DND-41 (cell line): ENCODE data around the gene FHAD1.

Experiments
- ATAC-seq: fragments of 200-7000 bp; cut with Tn5 transposase; 3 replicates; pipeline ENCODE4 v1.9.1; 2021; ENCODE audit warnings: low read depth; ENCODE audit not compliant: insufficient read depth
- DNase-seq: peaks from one replicate; pipeline ENCODE4 v3.0.0-alpha.2; 2020
- H2AFZ ChIP-seq: 2 replicates; pipeline ENCODE4 v1.6.0; 2012; ENCODE audit warnings: low read depth, low read length
- H3K27ac ChIP-seq: 2 replicates; pipeline ENCODE4 v1.5.1; 2012; ENCODE audit warnings: low read length, inconsistent platforms
- H3K27me3 ChIP-seq: fragments of 200-600 bp; sonication (generic); 2 replicates; pipeline ENCODE4 v1.6.0; 2012; ENCODE audit warnings: low read length, mild to moderate bottlenecking, inconsistent platforms; ENCODE audit not compliant: insufficient read depth, poor library complexity
- H3K36me3 ChIP-seq: 2 replicates; pipeline ENCODE4 v1.5.1; 2012; ENCODE audit warnings: low read length, inconsistent platforms; ENCODE audit not compliant: insufficient read depth
- H3K4me1 ChIP-seq: 2 replicates; pipeline ENCODE4 v1.5.1; 2012; ENCODE audit warnings: mild to moderate bottlenecking, low read length; ENCODE audit not compliant: insufficient read depth
- H3K4me2 ChIP-seq: 2 replicates; pipeline ENCODE4 v1.6.0; 2012; ENCODE audit warnings: mild to moderate bottlenecking, moderate library complexity, low read length, inconsistent platforms; ENCODE audit not compliant: insufficient read depth
- H3K4me3 ChIP-seq, 2 experiments: fragments of 200-600 bp in 1 of 2; shearing (Covaris generic) in 1 of 2; 2 replicates each; pipeline ENCODE4 v1.5.1; 2012 to 2016; ENCODE audit warnings: inconsistent platforms in 2 of 2, low read length in 2 of 2, mild to moderate bottlenecking in 2 of 2, low read depth in 1 of 2, moderate library complexity in 1 of 2
- H3K79me2 ChIP-seq: 2 replicates; pipeline ENCODE4 v1.6.0; 2012; ENCODE audit warnings: low read length, inconsistent platforms; ENCODE audit not compliant: insufficient read depth
- H3K9ac ChIP-seq: 2 replicates; pipeline ENCODE4 v1.6.0; 2012; ENCODE audit warnings: low read depth, mild to moderate bottlenecking, inconsistent platforms, low read length, moderate library complexity
- H3K9me3 ChIP-seq: 2 replicates; pipeline ENCODE4 v1.5.1; 2012; ENCODE audit warnings: low read length, moderate library complexity, mild to moderate bottlenecking, inconsistent platforms; ENCODE audit not compliant: insufficient read depth, severe bottlenecking
- H4K20me1 ChIP-seq: 2 replicates; pipeline ENCODE4 v1.6.0; 2012; ENCODE audit warnings: low read length; ENCODE audit not compliant: insufficient read depth
- EZH2 ChIP-seq: IDR thresholded peaks from 3 replicates; pipeline ENCODE4 v1.6.1; 2012; ENCODE audit warnings: borderline replicate concordance, low read depth, mild to moderate bottlenecking, moderate library complexity, low read length, inconsistent platforms; ENCODE audit not compliant: severe bottlenecking
- TF ChIP-seq, protein P1 (sequence below): IDR thresholded peaks from 2 replicates; pipeline ENCODE4 v1.5.1; 2012; ENCODE audit warnings: borderline replicate concordance, low read length, moderate library complexity, mild to moderate bottlenecking; ENCODE audit not compliant: poor library complexity, severe bottlenecking; ENCODE audit errors: extremely low read depth

Gene FHAD1

DNA sequence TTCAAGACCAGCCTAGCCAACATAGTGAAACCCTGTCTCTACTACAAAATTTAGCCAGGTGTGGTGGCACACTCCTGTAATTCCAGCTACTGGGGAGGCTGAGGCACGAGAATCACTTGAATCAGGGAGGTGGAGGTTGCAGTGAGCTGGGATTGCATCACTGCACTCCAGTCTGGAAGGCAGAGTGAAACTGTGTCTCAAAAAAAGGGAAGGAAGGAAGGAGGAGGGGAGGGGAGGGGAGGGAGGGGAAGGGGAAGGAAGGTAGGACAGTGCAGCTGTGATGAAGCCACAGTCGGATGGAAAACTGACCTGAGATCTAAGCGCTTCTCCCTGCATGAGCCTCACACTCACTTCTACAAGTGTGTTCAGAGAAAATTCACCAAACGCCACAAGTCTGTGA is 22.0 kb upstream of the FHAD1 start:
- no peak for TF ChIP-seq EZH2
- TF ChIP-seq, protein P1, sequence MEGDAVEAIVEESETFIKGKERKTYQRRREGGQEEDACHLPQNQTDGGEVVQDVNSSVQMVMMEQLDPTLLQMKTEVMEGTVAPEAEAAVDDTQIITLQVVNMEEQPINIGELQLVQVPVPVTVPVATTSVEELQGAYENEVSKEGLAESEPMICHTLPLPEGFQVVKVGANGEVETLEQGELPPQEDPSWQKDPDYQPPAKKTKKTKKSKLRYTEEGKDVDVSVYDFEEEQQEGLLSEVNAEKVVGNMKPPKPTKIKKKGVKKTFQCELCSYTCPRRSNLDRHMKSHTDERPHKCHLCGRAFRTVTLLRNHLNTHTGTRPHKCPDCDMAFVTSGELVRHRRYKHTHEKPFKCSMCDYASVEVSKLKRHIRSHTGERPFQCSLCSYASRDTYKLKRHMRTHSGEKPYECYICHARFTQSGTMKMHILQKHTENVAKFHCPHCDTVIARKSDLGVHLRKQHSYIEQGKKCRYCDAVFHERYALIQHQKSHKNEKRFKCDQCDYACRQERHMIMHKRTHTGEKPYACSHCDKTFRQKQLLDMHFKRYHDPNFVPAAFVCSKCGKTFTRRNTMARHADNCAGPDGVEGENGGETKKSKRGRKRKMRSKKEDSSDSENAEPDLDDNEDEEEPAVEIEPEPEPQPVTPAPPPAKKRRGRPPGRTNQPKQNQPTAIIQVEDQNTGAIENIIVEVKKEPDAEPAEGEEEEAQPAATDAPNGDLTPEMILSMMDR: no peak
- DNase-seq (no peak), ATAC-seq (no peak)
- Histone ChIP-seq H2AFZ (no peak overlapping the region), H3K4me2 (no peak overlapping the region), H3K4me3 (no peak overlapping the region), H3K9me3 (no peaks in the 10 kb centered on the region), H3K4me1 (no peaks in the 10 kb centered on the region), H3K27ac (no peak overlapping the region), H3K27me3 (peaks cover 3% of the 10 kb centered on the region), H3K36me3 (no peaks in the 10 kb centered on the region), H3K9ac (no peak overlapping the region), H3K79me2 (no peaks in the 10 kb centered on the region), H4K20me1 (no peaks in the 10 kb centered on the region)

GRCh38 chr1:15225461-15225860 is 21.6 kb upstream of the FHAD1 start:
- no peaks in the 10 kb centered on the region for H3K9me3 ChIP-seq
- no peak overlapping the region for H3K27ac ChIP-seq
- no peak for TF ChIP-seq EZH2
- TF ChIP-seq, protein P1: no peak
- no peak overlapping the region for H3K4me2 ChIP-seq
- no peaks in the 10 kb centered on the region for H4K20me1 ChIP-seq
- ATAC-seq (no peak), DNase-seq (no peak)
- H3K9ac ChIP-seq: no peak overlapping the region
- H3K4me1 ChIP-seq: no peaks in the 10 kb centered on the region
- H3K36me3 ChIP-seq: no peaks in the 10 kb centered on the region
- peaks cover 3% of the 10 kb centered on the region for H3K27me3 ChIP-seq
- H2AFZ ChIP-seq: no peak overlapping the region
- no peak overlapping the region for H3K4me3 ChIP-seq
- H3K79me2 ChIP-seq: no peaks in the 10 kb centered on the region

DNA sequence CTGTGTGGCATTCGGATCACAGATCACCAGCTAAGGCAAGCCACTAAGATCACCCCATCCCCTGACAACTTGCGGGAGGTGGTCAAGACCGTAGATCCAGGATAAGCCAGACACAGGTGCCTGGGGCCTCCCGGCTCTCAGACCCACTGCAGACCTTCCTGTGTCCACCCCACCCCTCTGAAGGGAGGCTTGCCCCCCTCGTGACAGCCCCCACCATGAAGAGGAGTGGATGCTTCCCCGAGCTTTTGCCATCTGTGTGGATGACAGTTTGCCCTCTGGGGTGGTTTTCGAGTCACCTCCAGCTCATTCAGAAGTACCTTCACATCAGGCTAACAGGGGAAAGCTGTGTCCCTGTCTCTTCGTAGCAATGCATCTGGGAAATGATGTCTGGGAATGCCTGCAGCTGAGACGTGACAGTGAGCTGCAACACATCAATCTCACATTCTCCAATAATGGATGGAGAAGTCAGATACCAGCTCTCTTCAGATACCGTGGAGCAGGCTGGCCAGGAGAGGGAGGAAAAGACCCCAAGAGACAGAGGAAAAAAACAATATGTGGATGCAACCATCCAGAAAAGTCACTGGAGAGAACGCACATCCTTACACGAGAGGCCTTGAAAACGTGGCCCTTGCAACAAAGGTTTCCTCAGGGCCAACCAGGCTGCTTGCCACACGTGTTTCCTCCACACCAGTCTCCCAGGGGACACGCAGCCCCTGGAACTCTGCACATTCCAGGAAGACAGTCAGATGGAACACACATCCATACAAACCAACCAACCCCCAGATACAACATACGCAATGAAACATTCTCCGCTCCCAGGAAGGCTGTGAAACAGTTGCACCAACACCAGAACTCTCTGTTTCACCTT is 20.4 kb upstream of the FHAD1 start:
- Histone ChIP-seq H3K4me1 (no peaks in the 10 kb centered on the region), H3K9ac (no peak overlapping the region), H3K27me3 (no peaks in the 10 kb centered on the region), H3K4me3 (no peak overlapping the region), H3K36me3 (no peaks in the 10 kb centered on the region), H3K79me2 (no peaks in the 10 kb centered on the region), H3K9me3 (no peaks in the 10 kb centered on the region), H3K27ac (no peak overlapping the region), H3K4me2 (no peak overlapping the region), H4K20me1 (no peaks in the 10 kb centered on the region), H2AFZ (no peak overlapping the region)
- TF ChIP-seq EZH2: no peak
- TF ChIP-seq, protein P1: no peak
- ATAC-seq (no peak), DNase-seq (no peak)
